ENCODE measurements around the gene PCOLCE2. TPM values are rescaled to one million over a fixed set of nuclear protein-coding genes. Genes with fewer than 3 reads are reported as not detected.

PCOLCE2 gene
- total and polyA plus RNA-seq, 2 of the 8 experiments (the other 6 are each of a cell fraction or from before 2014, with no cell fraction given), result 11.1 to 12.6 TPM

GRCh38 chr3:142884531-142884930, 4.4 kb downstream of the PCOLCE2 start:
- Histone ChIP-seq H3K27me3 (replicated peaks in 1 of 4; ENCODE audit: control insufficient read depth in 3 of 4, extremely low read depth in 1 of 4, insufficient read depth in 3 of 4, low read length in 3 of 4) (peaks cover 0 to 3% (median 2%) of the 10 kb centered on the region in 4 experiments; a peak in 4 of 7 replicates), H3K14ac (ENCODE audit: insufficient read length) (no peak overlapping the region), H3K4me1 (replicated peaks in 1 of 4; ENCODE audit: control insufficient read depth in 3 of 4, insufficient read depth in 4 of 4, low read length in 3 of 4) (peaks cover 0 to 4% (median 1%) of the 10 kb centered on the region in 4 experiments; a peak in 3 of 7 replicates), H3K36me3 (ENCODE audit: control insufficient read depth in 2 of 4, insufficient read depth in 4 of 4, low read length in 3 of 4) (no peaks in the 10 kb centered on the region; a peak in 1 of 8 replicates), H3K79me1 (ENCODE audit: low read depth, low read length) (no peaks in the 10 kb centered on the region), H3K4me2 (ENCODE audit: insufficient read depth in 1 of 2, low read depth in 2 of 2, low read length in 2 of 2) (no peak overlapping the region), H4K5ac (ENCODE audit: insufficient read length, low read depth, low read length) (no peak overlapping the region), H4K8ac (ENCODE audit: extremely low read depth, insufficient read depth, low read length) (no peak overlapping the region), H2BK120ac (replicated peaks; ENCODE audit: low read depth, low read length) (no peak overlapping the region), H4K20me1 (replicated peaks in 1 of 2; ENCODE audit: control insufficient read depth in 1 of 2, insufficient read depth in 2 of 2, low read length in 2 of 2) (no peaks in the 10 kb centered on the region), H3K18ac (ENCODE audit: extremely low read depth, low read length) (no peak overlapping the region), H4K91ac (replicated peaks; ENCODE audit: insufficient read length, low read length) (no peak overlapping the region), H3K4ac (replicated peaks; ENCODE audit: insufficient read length, low read depth, low read length) (no peak overlapping the region), H2BK20ac (ENCODE audit: low read length) (no peak overlapping the region), H3K79me2 (ENCODE audit: control insufficient read depth in 1 of 2, insufficient read depth in 2 of 2, low read length in 2 of 2) (no peaks in the 10 kb centered on the region), H3K23me2 (ENCODE audit: low read depth, low read length) (peaks cover 12% of the 10 kb centered on the region; the same call in 1 of the 2 replicates), H2BK5ac (ENCODE audit: low read depth, low read length) (no peak overlapping the region), H3K9ac (replicated peaks in 1 of 4; ENCODE audit: extremely low read depth in 1 of 4, low read depth in 3 of 4, low read length in 3 of 4) (no peak overlapping the region), H3K27ac (ENCODE audit: low read depth, low read length) (no peak overlapping the region), H3K23ac (ENCODE audit: insufficient read length) (no peak overlapping the region), H2AFZ (ENCODE audit: low read length) (no peak overlapping the region), H3K4me3 (ENCODE audit: extremely low read depth in 1 of 4, insufficient read depth in 2 of 4, low read depth in 3 of 4, low read length in 4 of 4) (no peak overlapping the region), H2BK15ac (ENCODE audit: low read length) (no peak overlapping the region), H3K56ac (replicated peaks; ENCODE audit: insufficient read length, low read depth, low read length) (no peak overlapping the region), H2AK5ac (ENCODE audit: low read depth, low read length) (no peak overlapping the region), H2BK12ac (ENCODE audit: low read depth, low read length) (no peak overlapping the region), H3K9me3 (ENCODE audit: insufficient read depth in 2 of 2, low read depth in 1 of 2, low read length in 1 of 2) (no peaks in the 10 kb centered on the region)
- ChIA-PET CTCF (ENCODE audit: partially characterized antibody) (interaction anchor here (0.7 to 3.0 kb wide), 7 partner anchors 10 to 69 kb away, joined by 3 to 11 read pairs (median 4); no protein-coding TSS in a partner anchor), POLR2A (ENCODE audit: partially characterized antibody) (interaction anchor here (1.3 kb wide), 2 partner anchors 11 to 24 kb away, joined by 3 read pairs; no protein-coding TSS in a partner anchor)
- 75% methylated on average over 1 of the region's 1 CpG; no CpG with 5 or more reads in 1 of the 2 experiments for WGBS, 2 experiments (ENCODE audit: extremely low coverage in 1 of 2, insufficient coverage in 1 of 2, insufficient read length in 1 of 2, insufficient replicate concordance in 2 of 2, low coverage in 1 of 2, low lambda C conversion rate in 2 of 2, missing lambda C conversion rate in 1 of 2)
- FAIRE-seq (no peak), DNase-seq (ENCODE audit: low read depth in 1 of 2, low spot score in 2 of 2) (no peak)
- TF ChIP-seq CEBPB (IDR thresholded peaks at IDR 0.05; ENCODE audit: low read depth, low read length) (no peak), JUN (IDR thresholded peaks at IDR 0.05; ENCODE audit: low read depth, low read length) (no peak), EP300 (IDR thresholded peaks at IDR 0.05; ENCODE audit: borderline replicate concordance in 1 of 2, low read depth in 2 of 2, low read length in 2 of 2) (no peak), CTCF (IDR thresholded peaks at IDR 0.05; ENCODE audit: control extremely low read depth in 1 of 3, insufficient read depth in 1 of 3, low read depth in 1 of 3, low read length in 3 of 3) (no peak), ATF2 (IDR thresholded peaks at IDR 0.05; ENCODE audit: low read length) (no peak), RBBP5 (IDR thresholded peaks at IDR 0.05; ENCODE audit: borderline replicate concordance, low read depth, low read length) (no peak), NANOG (IDR thresholded peaks at IDR 0.05; ENCODE audit: insufficient read depth, low read depth, low read length, poor library complexity, severe bottlenecking) (no peak), HDAC6 (IDR thresholded peaks at IDR 0.05; ENCODE audit: low read depth, low read length) (no peak)

Measured in H1 (cell line).